Measurements from ENCODE around the gene SCFD2.

GRCh38 chr4:53043055-53043454 is 322.8 kb downstream of the SCFD2 start:
- TF ChIP-seq, protein P1, sequence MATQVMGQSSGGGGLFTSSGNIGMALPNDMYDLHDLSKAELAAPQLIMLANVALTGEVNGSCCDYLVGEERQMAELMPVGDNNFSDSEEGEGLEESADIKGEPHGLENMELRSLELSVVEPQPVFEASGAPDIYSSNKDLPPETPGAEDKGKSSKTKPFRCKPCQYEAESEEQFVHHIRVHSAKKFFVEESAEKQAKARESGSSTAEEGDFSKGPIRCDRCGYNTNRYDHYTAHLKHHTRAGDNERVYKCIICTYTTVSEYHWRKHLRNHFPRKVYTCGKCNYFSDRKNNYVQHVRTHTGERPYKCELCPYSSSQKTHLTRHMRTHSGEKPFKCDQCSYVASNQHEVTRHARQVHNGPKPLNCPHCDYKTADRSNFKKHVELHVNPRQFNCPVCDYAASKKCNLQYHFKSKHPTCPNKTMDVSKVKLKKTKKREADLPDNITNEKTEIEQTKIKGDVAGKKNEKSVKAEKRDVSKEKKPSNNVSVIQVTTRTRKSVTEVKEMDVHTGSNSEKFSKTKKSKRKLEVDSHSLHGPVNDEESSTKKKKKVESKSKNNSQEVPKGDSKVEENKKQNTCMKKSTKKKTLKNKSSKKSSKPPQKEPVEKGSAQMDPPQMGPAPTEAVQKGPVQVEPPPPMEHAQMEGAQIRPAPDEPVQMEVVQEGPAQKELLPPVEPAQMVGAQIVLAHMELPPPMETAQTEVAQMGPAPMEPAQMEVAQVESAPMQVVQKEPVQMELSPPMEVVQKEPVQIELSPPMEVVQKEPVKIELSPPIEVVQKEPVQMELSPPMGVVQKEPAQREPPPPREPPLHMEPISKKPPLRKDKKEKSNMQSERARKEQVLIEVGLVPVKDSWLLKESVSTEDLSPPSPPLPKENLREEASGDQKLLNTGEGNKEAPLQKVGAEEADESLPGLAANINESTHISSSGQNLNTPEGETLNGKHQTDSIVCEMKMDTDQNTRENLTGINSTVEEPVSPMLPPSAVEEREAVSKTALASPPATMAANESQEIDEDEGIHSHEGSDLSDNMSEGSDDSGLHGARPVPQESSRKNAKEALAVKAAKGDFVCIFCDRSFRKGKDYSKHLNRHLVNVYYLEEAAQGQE (IDR thresholded peaks at IDR 0.05; ENCODE audit: insufficient read depth in 1 of 2, low read depth in 2 of 2, low read length in 2 of 2) = no peak
- TF ChIP-seq POLR2AphosphoS5 (IDR thresholded peaks at IDR 0.05; ENCODE audit: low read depth, low read length) = no peak
- TF ChIP-seq TAF1 (IDR thresholded peaks at IDR 0.05; ENCODE audit: borderline replicate concordance, insufficient read depth, low read length) = no peak

Measured in PFSK-1 (cell line).